HG03439 (cell line): ENCODE results near the gene ST6GALNAC1.
"Not testable (repeated sequence)": the region's sequence is repeated elsewhere in the genome, so short reads cannot be mapped to it uniquely, and the experiment has no call there.

Experiments
- ATAC-seq: cut with Tn5 transposase; IDR thresholded peaks from one replicate; pipeline ENCODE4 v1.9.1; 2021; ENCODE audit warnings: mild to moderate bottlenecking, moderate library complexity; ENCODE audit not compliant: unreplicated experiment

ST6GALNAC1 gene

GRCh38 chr17:76614064-76614759 lies 29.3 kb downstream of the ST6GALNAC1 start:
- ATAC-seq = not testable (repeated sequence)

GRCh38 chr17:76612977-76613851 lies 30.3 kb downstream of the ST6GALNAC1 start:
- no peak for ATAC-seq

- no peak for ATAC-seq
These were observed 31.1 kb downstream of the ST6GALNAC1 start for GRCh38 chr17:76612465-76612864.

DNA sequence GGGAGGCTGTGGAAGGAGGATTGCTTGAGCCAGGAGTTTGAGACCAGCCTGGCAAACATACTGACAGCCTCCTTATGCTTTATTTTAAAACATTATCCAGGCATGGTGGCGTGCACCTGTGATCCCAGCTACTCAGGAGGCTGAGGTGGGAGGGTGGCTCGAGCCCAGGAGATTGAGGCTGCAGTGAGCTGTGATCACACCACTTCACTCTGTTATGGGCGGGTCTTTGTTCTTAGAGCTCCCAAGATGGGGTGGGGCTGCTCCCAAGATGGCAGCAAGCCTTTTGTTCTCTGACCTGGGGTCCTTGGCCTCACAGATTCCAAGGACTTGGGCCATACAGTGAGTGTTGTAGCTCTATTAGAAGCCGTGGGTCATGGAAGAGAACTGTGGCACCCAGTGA lies 31.8 kb downstream of the ST6GALNAC1 start:
- ATAC-seq = no peak

- not testable (repeated sequence) for ATAC-seq
These were observed 32.3 kb downstream of the ST6GALNAC1 start for GRCh38 chr17:76611080-76611749.

DNA sequence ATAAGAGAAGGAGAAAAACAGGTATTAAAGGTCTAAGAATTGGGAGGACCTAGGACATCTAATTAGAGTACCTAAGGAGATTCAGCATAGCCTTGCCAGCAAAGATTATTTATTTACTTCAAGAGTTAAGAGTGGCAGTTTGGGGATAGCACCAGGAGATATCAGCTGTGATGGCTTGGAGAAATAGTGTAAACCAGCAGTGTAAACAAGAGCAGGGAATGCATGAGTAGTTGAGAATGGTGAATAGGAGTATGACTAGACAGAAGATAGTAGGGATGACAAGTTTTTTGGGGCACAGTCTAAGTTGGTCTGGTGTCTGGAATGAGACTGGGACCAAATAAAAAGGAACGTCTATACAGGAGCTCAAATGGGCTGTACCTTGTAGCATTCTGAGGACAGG lies 36.9 kb downstream of the ST6GALNAC1 start:
- not testable (repeated sequence) for ATAC-seq

- ATAC-seq = no peak
These were observed 42.5 kb downstream of the ST6GALNAC1 start for GRCh38 chr17:76601065-76601464.

- no peak for ATAC-seq
These were observed 43.7 kb downstream of the ST6GALNAC1 start for GRCh38 chr17:76599694-76600460.

DNA sequence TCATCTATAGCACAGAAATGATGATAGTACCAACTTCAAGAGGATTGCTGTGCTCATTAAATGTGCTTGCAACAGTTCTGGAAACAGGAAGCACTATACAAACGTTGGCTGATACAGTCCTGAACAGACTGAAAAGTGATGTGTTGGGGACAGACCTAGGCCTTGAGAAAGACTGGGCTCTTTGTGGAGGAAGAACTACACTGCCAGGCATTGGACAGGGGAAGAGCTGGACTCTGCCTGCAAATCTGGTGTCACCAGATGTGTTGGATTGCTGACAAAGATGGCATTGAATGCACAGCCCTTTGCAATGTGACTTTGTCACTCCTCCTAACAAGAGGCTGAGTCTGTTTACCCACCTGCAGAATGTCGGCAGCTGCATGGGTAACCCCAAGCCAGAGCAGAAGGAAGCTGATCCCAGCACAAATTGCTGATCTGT lies 45.5 kb downstream of the ST6GALNAC1 start:
- no peak for ATAC-seq

DNA sequence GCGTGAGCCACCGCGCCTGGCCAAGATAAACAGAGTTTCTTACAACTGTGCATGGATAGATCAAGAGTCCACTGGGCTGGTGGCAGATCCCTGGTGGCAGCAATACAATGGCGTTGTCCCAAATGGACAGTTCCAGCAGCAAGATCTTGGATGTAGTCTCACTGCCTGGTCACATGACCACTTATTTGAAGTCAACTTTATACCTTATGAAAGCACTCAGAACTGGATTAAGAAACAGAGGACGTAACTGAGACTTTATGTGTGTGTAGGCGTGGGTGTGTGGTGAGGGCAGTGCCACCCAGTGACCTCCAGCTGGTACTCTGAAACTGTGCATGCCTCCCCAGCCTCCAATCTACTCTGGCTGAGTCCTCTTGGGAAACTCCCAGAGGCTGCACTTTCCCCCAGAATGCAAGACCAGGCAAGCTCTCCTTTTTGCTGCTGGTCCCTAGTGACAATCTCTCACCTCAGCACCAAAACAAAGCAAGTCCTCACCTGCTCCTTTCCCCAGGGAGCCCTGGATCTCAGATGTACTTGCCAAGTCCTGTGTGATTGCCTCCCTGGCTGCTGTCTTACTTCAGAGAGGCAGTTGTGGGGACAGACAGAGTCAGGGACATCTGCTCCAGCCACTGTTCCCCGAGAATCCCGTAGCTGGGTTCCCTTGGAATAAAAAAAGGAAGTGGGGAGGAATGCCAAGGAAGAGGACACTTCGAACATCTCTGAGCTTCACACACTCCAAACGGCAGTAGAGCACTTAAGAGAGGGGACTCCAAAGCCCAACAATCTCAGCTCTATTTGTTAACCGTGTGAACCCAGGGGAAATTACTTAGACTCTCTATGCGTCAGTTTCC lies 46.2 kb downstream of the ST6GALNAC1 start:
- no peak for ATAC-seq

DNA sequence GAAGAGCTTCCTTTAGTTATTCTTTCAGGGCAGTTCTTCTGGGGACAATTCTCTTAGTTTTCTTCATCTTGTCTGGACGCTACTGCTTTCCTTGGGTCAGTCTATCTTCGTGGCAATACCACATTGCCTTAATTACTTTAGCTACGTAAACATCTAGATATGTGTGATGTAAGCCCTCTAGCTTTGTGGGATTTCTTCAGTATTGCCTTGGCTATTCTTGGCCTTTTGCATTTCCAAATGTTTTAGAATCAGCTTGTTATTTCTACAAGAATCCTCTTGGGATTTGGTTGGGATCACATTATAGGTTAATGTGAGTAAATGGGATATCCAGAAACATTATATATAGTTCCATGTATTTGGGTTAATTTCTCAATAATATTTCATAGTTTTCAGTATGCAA lies 48.9 kb downstream of the ST6GALNAC1 start:
- no peak for ATAC-seq

DNA sequence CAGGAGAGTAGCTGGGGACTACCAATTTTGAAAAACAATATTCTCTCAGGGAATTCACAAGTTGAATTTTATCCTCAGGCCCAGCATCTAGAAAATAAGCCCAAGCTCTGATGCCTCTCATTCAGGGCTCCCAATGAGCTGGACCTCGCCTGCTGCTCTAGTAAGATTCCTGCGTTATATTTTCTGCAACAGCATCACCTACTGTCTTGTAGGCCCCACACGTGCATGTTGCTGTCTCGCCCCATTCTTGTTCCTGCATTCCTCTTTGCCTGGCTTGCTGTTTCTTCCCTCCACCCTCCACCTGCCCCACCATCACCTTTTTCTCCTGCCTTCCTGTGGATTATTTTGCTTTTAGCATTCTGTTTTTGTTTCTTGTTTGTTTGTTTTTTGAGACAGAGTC lies 49.6 kb downstream of the ST6GALNAC1 start:
- no peak for ATAC-seq

DNA sequence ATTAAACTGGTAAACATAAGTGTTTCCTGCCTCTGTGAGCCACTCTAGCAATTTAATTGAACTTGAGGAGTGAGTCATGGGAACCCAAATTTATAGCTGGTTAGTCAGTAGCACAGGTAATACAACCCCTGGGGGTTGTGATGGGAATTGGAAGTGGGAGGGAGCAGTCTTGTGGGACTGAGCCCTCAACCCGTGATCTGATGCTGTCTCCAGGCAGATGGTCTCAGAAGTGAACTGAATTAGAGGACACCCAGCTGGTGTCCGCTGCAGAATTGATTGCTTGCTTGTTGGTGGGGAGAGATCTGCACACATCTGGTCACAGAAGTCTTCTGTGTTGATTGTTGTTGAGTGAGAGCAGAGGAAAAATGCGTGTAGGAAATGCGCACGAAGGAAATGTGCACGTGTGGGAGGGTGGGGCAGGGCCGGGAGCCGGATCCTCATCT lies 50.2 kb downstream of the ST6GALNAC1 start:
- ATAC-seq = no peak

DNA sequence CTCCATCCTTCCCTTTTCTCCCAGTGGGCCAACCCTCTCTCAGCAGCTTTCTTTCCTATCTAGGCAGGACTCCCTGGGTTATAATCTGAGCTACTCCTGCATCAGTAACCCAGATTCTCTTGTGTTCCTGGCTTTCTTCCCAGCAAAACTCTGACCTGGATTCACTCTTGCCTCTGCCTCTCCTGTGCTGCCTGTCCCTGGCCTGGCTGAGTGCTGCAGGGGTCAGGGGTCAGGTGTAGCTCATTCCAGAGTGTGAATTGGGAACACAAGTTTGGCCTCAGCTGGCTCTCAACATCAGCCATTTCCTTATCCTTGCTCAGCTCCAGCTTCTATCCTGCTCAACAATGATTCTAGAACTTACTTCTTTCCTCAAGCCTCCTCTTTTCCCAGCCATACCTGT lies 55.4 kb downstream of the ST6GALNAC1 start:
- ATAC-seq = no peak

- no peak for ATAC-seq
These were observed 56.6 kb downstream of the ST6GALNAC1 start for GRCh38 chr17:76586741-76587487.

DNA sequence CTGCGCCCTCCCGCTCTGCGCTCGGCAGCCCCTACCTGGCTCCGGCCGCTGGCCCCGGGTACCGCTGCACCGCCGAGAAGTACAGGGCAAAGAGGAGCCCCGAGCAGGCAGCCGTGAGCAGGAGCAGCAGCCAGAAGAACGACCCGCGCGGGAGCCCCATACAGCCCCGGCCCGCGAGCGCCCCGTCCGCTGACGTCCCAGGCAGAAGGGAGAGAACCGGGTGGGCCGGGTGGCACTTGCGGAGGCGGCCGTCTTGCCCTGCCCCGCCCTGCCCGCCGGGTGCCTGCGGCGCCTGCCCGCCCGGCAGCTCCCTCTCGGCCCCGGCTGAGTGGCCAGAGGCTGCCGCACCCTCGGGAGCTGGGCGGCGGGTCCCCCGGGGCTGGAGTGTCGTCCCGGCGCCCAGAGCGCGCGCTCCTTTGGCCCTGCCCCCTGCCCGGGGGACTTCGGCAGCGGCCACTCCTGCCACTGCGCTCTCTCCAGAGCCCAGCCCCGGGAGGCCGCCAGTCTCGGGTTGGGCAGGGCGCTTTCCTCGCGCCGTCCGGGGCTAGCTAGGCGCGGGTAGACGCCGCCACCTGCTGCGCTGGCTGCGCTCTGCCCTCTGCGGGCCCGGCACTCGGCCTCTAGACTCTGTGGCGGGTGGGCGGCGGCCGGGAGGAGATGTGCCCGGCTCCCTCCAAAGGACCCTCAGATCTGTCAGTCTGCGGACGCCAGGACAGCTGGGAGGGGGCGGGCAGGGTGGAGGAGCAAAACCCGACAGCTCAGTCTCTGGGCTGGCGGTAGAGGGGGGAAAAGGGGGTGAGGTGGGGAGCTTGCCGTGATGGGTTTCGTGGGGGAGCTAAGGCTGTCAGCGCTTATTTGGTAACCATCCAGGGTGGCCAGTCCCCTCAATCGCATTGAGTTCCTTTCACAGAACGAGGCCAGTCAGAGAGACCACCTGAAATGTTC lies 57.6 kb downstream of the ST6GALNAC1 start, which contains the start of gene ST6GALNAC2:
TSS of gene ST6GALNAC2 (minus strand) at position 212 of the 945 bp plus-strand sequence. CDS start at position 160, 52 bp downstream.
- no peak for ATAC-seq

DNA sequence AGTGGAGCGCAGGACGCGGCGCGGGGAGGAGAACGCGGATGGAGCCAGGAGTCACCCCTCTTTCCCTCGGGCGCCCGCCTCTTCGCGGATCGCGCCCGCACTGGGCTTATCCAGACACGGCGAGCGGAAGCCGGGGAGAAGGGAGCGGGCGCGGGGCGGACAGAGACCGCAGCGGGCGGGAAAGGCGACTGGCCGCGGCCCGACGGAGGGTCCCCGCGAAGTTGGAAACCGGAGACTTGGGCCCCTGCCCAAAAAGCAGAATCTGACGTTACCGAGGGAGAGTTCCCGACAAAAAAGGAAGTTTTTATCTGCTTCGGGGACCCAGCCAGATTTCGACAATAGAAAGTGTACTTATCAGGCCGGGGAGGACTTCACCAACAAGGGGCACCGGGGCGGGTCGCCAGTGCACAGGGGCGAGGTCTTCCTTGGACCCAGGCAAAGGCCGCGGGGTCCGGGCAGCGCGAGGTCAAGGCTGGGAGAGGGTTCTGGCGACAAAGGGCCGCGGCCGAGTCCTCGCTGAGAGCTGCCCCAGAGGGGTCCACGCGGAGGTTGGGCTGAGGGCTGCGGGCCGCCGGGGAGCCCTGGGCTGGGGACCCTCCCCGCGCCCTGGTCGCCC lies 58.4 kb downstream of the ST6GALNAC1 start:
- ATAC-seq = no peak
